ENCODE measurements around the gene USF2.
"Not testable (repeated sequence)": the region's sequence is repeated elsewhere in the genome, so short reads cannot be mapped to it uniquely, and the experiment has no call there.

USF2 gene

GRCh38 chr19:35232912-35233311, 35.9 kb upstream of the USF2 start:
- no peak overlapping the region for H3K27ac ChIP-seq
- TF ChIP-seq CTCF (conservative IDR thresholded peaks at IDR 0.05) (no peak), ZFX (IDR thresholded peaks at IDR 0.05) (no peak)

DNA sequence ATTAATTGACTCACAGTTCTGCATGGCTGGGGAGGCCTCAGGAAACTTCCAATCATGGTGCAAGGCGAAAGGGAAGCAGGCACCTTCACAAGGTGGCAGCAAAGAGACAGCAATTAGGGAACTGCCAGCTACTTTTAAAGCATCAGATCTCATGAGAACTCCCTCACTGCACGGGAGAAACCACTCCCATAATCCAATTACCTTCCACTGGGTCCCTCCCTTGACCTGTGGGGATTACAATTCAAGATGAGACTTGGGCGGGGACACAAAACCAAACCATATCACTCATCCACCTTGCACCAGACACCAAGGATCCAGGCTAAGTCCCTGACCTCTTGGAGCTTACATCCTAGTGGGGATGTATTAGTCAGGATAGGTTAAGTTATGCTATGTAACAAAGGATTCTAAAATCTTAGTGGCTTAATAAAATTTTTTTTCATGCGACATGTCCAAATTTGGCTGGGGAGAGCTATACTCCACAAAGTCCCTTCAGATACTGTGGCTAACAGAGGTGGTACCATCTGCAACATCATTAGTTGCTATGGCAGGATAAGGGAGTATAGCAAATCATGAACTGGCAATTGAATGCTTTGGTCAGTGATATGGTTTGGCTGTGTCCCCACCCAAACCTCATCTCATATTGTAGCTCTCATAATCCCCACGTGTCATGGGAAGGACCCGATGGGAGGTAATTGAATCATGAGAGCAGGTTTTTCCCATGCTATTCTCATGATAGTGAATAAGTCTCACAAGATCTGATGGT, 31.9 kb upstream of the USF2 start:
- TF ChIP-seq ZFX (IDR thresholded peaks at IDR 0.05) (no peak), CTCF (conservative IDR thresholded peaks at IDR 0.05) (no peak)

GRCh38 chr19:35239597-35239996, 29.2 kb upstream of the USF2 start:
- H3K27ac ChIP-seq: not testable (repeated sequence)

More for the DNA sequence above, 31.9 kb upstream of the USF2 start:
- no peak overlapping the region for H3K27ac ChIP-seq

- TF ChIP-seq ZFX (IDR thresholded peaks at IDR 0.05): no peak
- no peak for TF ChIP-seq CTCF (conservative IDR thresholded peaks at IDR 0.05)
- no peak overlapping the region for H3K27ac ChIP-seq
Observed at GRCh38 chr19:35240327-35240726, 28.4 kb upstream of the USF2 start.

DNA sequence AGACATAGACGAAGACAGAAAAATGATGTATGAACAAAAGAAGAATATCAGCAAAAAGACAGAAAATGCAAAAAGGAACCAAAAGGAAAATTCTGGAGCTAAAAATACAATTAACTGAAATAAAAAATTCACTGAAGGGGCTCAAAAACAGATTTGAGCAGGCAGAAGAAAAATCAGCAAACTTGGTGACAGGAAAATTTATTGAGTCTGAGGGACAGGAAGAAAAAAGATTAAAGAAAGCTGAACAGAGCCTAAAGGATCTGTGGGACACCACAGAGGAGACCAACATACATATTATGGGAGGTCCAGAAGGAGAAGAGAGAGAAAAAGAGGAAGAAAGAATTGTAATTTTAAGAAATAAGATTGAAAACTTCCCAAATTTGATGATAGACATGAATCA, 27.3 kb upstream of the USF2 start:
- TF ChIP-seq ZFX (IDR thresholded peaks at IDR 0.05) (no peak), CTCF (conservative IDR thresholded peaks at IDR 0.05) (no peak)
- no peak overlapping the region for H3K27ac ChIP-seq

GRCh38 chr19:35246466-35247092, 22.2 kb upstream of the USF2 start:
- no peak for TF ChIP-seq CTCF (conservative IDR thresholded peaks at IDR 0.05)
- no peak for TF ChIP-seq ZFX (IDR thresholded peaks at IDR 0.05)
- no peak overlapping the region for H3K27ac ChIP-seq

DNA sequence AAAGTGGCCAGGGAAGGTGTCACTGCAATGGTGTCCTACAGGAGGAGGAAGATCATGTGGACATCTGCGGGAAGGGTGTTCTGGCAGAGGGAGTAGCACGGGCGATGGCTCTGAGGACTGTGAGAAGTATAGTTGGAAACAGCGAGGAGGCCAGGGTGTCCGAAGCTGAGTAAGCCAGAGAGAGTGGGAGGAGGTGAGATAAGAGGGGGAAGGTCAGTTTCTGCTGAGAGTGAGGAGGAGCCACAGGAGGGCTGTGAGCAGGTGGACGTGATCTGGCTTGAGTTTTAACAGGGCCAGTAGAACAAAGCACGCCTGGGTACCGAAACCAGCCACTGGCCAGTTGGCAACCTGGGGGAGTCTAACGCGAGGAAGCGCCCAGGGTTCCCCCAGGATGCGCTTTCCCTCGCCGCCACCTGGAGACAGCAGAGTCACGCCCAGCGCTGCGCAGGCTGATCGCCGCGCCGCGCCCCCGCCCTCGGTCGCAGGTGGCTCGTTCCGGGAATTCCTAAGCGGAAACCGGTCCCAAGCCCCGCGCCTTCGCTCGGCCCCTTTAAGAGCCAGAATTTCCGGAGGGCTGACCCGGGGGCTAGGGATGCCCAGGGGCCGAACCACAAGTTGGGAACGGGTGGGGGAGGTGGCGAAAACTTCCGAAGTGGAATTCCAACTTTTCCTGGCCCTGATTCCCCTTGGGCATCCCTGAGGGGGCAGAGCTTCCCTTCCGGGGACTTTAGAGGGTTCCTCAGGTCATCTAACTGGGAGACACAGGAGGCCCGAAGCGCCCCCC, 21.0 kb upstream of the USF2 start:
- H3K27ac ChIP-seq: peak overlapping the region; percentile 97
- TF ChIP-seq ZFX (IDR thresholded peaks at IDR 0.05) (no peak), CTCF (conservative IDR thresholded peaks at IDR 0.05) (no peak; the same call in 1 of the 2 replicates)
